Panc1 (cell line): ENCODE measurements around the gene GPRC5A. TPM values are rescaled to one million over a fixed set of nuclear protein-coding genes. Genes with fewer than 3 reads are reported as not detected.

Source experiments
- ATAC-seq: fragments of 200-7000 bp; cut with Tn5 transposase; 2 replicates; pipeline ENCODE4 v1.9.1; 2020; ENCODE audit warnings: mild to moderate bottlenecking, moderate library complexity
- BruUV-seq: library from RNA; stranded (reverse); fragments of 400-500 nt; replicated peaks from 2 replicates; lab custom pipeline; 2021; lab: Mats Ljungman, UMichigan
- CTCF ChIA-PET: fragments of 300-600 bp; sonication (Branson Sonifier 250); formaldehyde crosslinking; loops from one replicate; lab custom pipeline; 2022; ENCODE audit warnings: antibody characterized with exemption; lab: Charles Lee
- POLR2A ChIA-PET: fragments of 300-600 bp; sonication (Branson Sonifier 250); formaldehyde crosslinking; loops from one replicate; lab custom pipeline; 2022; ENCODE audit warnings: antibody characterized with exemption; lab: Charles Lee
- DNase-seq: peaks from one replicate; pipeline ENCODE4 v3.0.0-alpha.2; 2010; ENCODE audit warnings: low read depth, low spot score
- H3K27ac ChIP-seq: 2 replicates; pipeline ENCODE4 v1.5.1; 2011; ENCODE audit warnings: mild to moderate bottlenecking, low read length, inconsistent platforms
- H3K27me3 ChIP-seq: fragments of 200-500 bp; sonication (Bioruptor generic); 2 replicates; pipeline ENCODE4 v1.6.0; 2014; ENCODE audit warnings: low read length, inconsistent platforms; ENCODE audit not compliant: control insufficient read depth, insufficient read depth
- H3K36me3 ChIP-seq: fragments of 200-500 bp; sonication (Bioruptor generic); 2 replicates; pipeline ENCODE4 v1.5.1; 2014; ENCODE audit warnings: inconsistent platforms, mild to moderate bottlenecking, low read length, moderate library complexity; ENCODE audit not compliant: control insufficient read depth, insufficient read depth
- H3K4me1 ChIP-seq: 2 replicates; pipeline ENCODE4 v1.5.1; 2011; ENCODE audit warnings: inconsistent platforms, mild to moderate bottlenecking, low read length, moderate library complexity; ENCODE audit not compliant: control insufficient read depth, insufficient read depth
- H3K4me3 ChIP-seq, 2 experiments: 2 replicates each; pipeline ENCODE4 v1.5.1; 2011 to 2012; ENCODE audit warnings: low read depth in 2 of 2, low read length in 2 of 2, mild to moderate bottlenecking in 2 of 2, inconsistent platforms in 1 of 2, moderate library complexity in 1 of 2
- H3K9me3 ChIP-seq: fragments of 200-500 bp; sonication (Bioruptor generic); 2 replicates; pipeline ENCODE4 v1.5.1; 2014; ENCODE audit warnings: low read depth, mild to moderate bottlenecking, inconsistent platforms, low read length, moderate library complexity; ENCODE audit not compliant: control insufficient read depth, insufficient read depth
- CTCF ChIP-seq: fragments of 450-650 bp; IDR thresholded peaks from 2 replicates; pipeline ENCODE4 v1.5.1; 2017; ENCODE audit warnings: mild to moderate bottlenecking
- POLR2AphosphoS5 ChIP-seq: IDR thresholded peaks from 2 replicates; pipeline ENCODE4 v1.6.1; 2012; ENCODE audit warnings: mild to moderate bottlenecking, low read depth, low read length, moderate library complexity
- REST ChIP-seq, 2 experiments: IDR thresholded peaks; 2 replicates each; pipeline ENCODE4 v1.6.1; 2011 to 2012; ENCODE audit warnings: low read depth in 2 of 2, control low read depth in 1 of 2, low read length in 1 of 2, mild to moderate bottlenecking in 1 of 2, moderate library complexity in 1 of 2; ENCODE audit not compliant: insufficient read depth in 1 of 2
- SIN3A ChIP-seq: IDR thresholded peaks from 2 replicates; pipeline ENCODE4 v1.6.1; 2012; ENCODE audit warnings: low read depth, mild to moderate bottlenecking, low read length, moderate library complexity, borderline replicate concordance; ENCODE audit not compliant: insufficient read depth
- TCF7L2 ChIP-seq: IDR thresholded peaks from 2 replicates; pipeline ENCODE4 v1.6.1; 2011; ENCODE audit warnings: mild to moderate bottlenecking, low read depth, low read length, inconsistent platforms
- in situ Hi-C: cut with HindIII; loops from 2 replicates; pipeline ENCODE4 v1.10.0; 2016; ENCODE audit warnings: low sequenced_read_pairs, low pct_unique_long_range_greater_than_20kb
- intact Hi-C: fragments of 100-400 bp; cut with micrococcal nuclease; formaldehyde crosslinking; loops from one replicate; pipeline ENCODE4 v1.10.0; 2022; ENCODE audit not compliant: unreplicated experiment
- total RNA-seq: library from RNA; stranded (reverse); gene quantifications from one replicate; pipeline ENCODE4 v1.2.1, GENCODE V29; 2021; ENCODE audit not compliant: unreplicated experiment

The GPRC5A gene
- total RNA-seq, 1 experiment from 2014 or later, result 648 TPM

GRCh38 chr12:12882288-12882687, 9.1 kb upstream of the GPRC5A start:
- no peak overlapping the region for H3K4me3 ChIP-seq
- ATAC-seq, result 0 out of 2 replicates have a peak, but pooled peaks have one; percentile 16
- DNase-seq, result no peak
- TF ChIP-seq SIN3A, result no peak
- TF ChIP-seq CTCF, result no peak
- TF ChIP-seq POLR2AphosphoS5, result no peak
- no peak for TF ChIP-seq TCF7L2
- no peak for TF ChIP-seq REST (IDR thresholded peaks at IDR 0.05; ENCODE audit: insufficient read depth in 1 of 2, low read depth in 2 of 2, low read length in 1 of 2)
- BruUV-seq, result no TSS peak
- ChIA-PET POLR2A (no interaction called here), CTCF (no interaction called here)
- peak overlapping the region; percentile 97 for H3K27ac ChIP-seq
- H3K4me1 ChIP-seq, result peaks cover 74% of the 10 kb centered on the region
- in situ Hi-C loops, result no loop called here
- intact Hi-C loops, result no loop called here
- H3K27me3 ChIP-seq, result no peaks in the 10 kb centered on the region
- H3K9me3 ChIP-seq, result no peaks in the 10 kb centered on the region
- no peaks in the 10 kb centered on the region for H3K36me3 ChIP-seq

- Histone ChIP-seq H3K9me3 (no peaks in the 10 kb centered on the region), H3K4me1 (peaks cover 79% of the 10 kb centered on the region), H3K27ac (peak overlapping the region; percentile 97), H3K36me3 (no peaks in the 10 kb centered on the region), H3K4me3 (no peak overlapping the region), H3K27me3 (no peaks in the 10 kb centered on the region)
- BruUV-seq, result no TSS peak
- in situ Hi-C loops (no loop called here), intact Hi-C loops (no loop called here)
- CTCF ChIA-PET, result no interaction called here
- POLR2A ChIA-PET, result interaction anchor here (0.8 kb wide), 1 partner anchor 11 kb away, joined by 3 read pairs; no protein-coding TSS in a partner anchor
- ATAC-seq (peak; percentile 81), DNase-seq (no peak)
- TF ChIP-seq TCF7L2 (peak; percentile 88), POLR2AphosphoS5 (peak; percentile 78), REST (IDR thresholded peaks at IDR 0.05; ENCODE audit: insufficient read depth in 1 of 2, low read depth in 2 of 2, low read length in 1 of 2) (0 out of 4 replicates have a peak, but pooled peaks of 1 of the 2 experiments have one; percentile 24), SIN3A (0 out of 2 replicates have a peak, but pooled peaks have one; percentile 61), CTCF (no peak)
Observed at GRCh38 chr12:12883369-12884001, 7.9 kb upstream of the GPRC5A start.
